OCI-LY1 (cell line): Measurements from ENCODE around the gene MYBL2.

ENCODE experiments used
- H2AFZ ChIP-seq: fragments of 200-600 bp; sonication (generic), shearing (Covaris generic); 2 replicates; pipeline ENCODE4 v1.6.0; 2014; ENCODE audit warnings: antibody characterized with exemption, mild to moderate bottlenecking, low read length
- H3F3A ChIP-seq: fragments of 200-600 bp; sonication (generic), shearing (Covaris generic); 2 replicates; pipeline ENCODE4 v1.6.0; 2014; ENCODE audit warnings: mild to moderate bottlenecking, antibody characterized with exemption, low read length, moderate library complexity; ENCODE audit not compliant: insufficient read depth
- H3K27ac ChIP-seq: fragments of 200-600 bp; sonication (generic); 2 replicates; pipeline ENCODE4 v1.5.1; 2014; ENCODE audit warnings: low read length, mixed run types, mild to moderate bottlenecking, low read depth; ENCODE audit not compliant: poor library complexity, severe bottlenecking
- H3K27me3 ChIP-seq: fragments of 200-600 bp; sonication (generic); 2 replicates; pipeline ENCODE4 v1.6.0; 2014; ENCODE audit warnings: antibody characterized with exemption, mild to moderate bottlenecking, low read length, moderate library complexity; ENCODE audit not compliant: insufficient read depth
- H3K36me3 ChIP-seq: fragments of 200-600 bp; sonication (generic); 2 replicates; pipeline ENCODE4 v1.6.1; 2014; ENCODE audit warnings: mild to moderate bottlenecking, antibody characterized with exemption, low read length, moderate library complexity, mixed read lengths; ENCODE audit not compliant: insufficient read depth
- H3K4me1 ChIP-seq: fragments of 200-600 bp; sonication (generic); 2 replicates; pipeline ENCODE4 v1.5.1; 2014; ENCODE audit warnings: mild to moderate bottlenecking, low read length, moderate library complexity; ENCODE audit not compliant: insufficient read depth, severe bottlenecking
- H3K4me2 ChIP-seq: fragments of 200-600 bp; sonication (generic), shearing (Covaris generic); 2 replicates; pipeline ENCODE4 v1.6.1; 2014; ENCODE audit warnings: low read length
- H3K4me3 ChIP-seq: fragments of 200-600 bp; sonication (generic); 2 replicates; pipeline ENCODE4 v1.5.1; 2014; ENCODE audit warnings: low read length, low read depth, mild to moderate bottlenecking, mixed read lengths; ENCODE audit not compliant: poor library complexity, severe bottlenecking
- H3K79me2 ChIP-seq: fragments of 200-600 bp; shearing (Covaris generic); 2 replicates; pipeline ENCODE4 v1.6.1; 2016; ENCODE audit warnings: mixed run types, low read length, mixed read lengths; ENCODE audit not compliant: insufficient read depth
- H3K9ac ChIP-seq: fragments of 200-600 bp; sonication (generic), shearing (Covaris generic); 2 replicates; pipeline ENCODE4 v1.6.1; 2014; ENCODE audit warnings: mild to moderate bottlenecking, low read length, mixed read lengths
- H3K9me2 ChIP-seq: fragments of 200-600 bp; sonication (generic), shearing (Covaris generic); 2 replicates; pipeline ENCODE4 v1.6.1; 2014; ENCODE audit warnings: low read depth, mild to moderate bottlenecking, low read length, mixed read lengths
- H3K9me3 ChIP-seq: fragments of 200-600 bp; shearing (Covaris generic); 2 replicates; pipeline ENCODE4 v1.6.1; 2014; ENCODE audit warnings: low read length, mixed read lengths
- H4K20me1 ChIP-seq: fragments of 200-600 bp; sonication (generic), shearing (Covaris generic); 2 replicates; pipeline ENCODE4 v1.6.0; 2016; ENCODE audit warnings: mild to moderate bottlenecking, low read length; ENCODE audit not compliant: insufficient read depth
- EZH2 ChIP-seq: fragments of 200-600 bp; sonication (generic), shearing (Covaris generic); IDR thresholded peaks from 2 replicates; pipeline ENCODE4 v1.8.0; 2017; ENCODE audit warnings: borderline replicate concordance, mixed run types, mild to moderate bottlenecking, antibody characterized with exemption, low read length, moderate library complexity, mixed read lengths
- TF ChIP-seq, protein P1 (sequence below): fragments of 200-600 bp; sonication (generic), shearing (Covaris generic); IDR thresholded peaks from 2 replicates; pipeline ENCODE4 v1.5.1; 2017; ENCODE audit warnings: mild to moderate bottlenecking, antibody characterized with exemption, low read length, moderate library complexity, mixed read lengths

The MYBL2 gene

GRCh38 chr20:43702502-43702901 lies 35.6 kb downstream of the MYBL2 start:
- no peak overlapping the region for H3K4me3 ChIP-seq
- H3K27ac ChIP-seq, result no peak overlapping the region
- no peaks in the 10 kb centered on the region for H4K20me1 ChIP-seq
- peaks cover 84% of the 10 kb centered on the region for H3K36me3 ChIP-seq
- peaks cover 2% of the 10 kb centered on the region for H3K4me1 ChIP-seq
- no peak for TF ChIP-seq EZH2
- TF ChIP-seq, protein P1, sequence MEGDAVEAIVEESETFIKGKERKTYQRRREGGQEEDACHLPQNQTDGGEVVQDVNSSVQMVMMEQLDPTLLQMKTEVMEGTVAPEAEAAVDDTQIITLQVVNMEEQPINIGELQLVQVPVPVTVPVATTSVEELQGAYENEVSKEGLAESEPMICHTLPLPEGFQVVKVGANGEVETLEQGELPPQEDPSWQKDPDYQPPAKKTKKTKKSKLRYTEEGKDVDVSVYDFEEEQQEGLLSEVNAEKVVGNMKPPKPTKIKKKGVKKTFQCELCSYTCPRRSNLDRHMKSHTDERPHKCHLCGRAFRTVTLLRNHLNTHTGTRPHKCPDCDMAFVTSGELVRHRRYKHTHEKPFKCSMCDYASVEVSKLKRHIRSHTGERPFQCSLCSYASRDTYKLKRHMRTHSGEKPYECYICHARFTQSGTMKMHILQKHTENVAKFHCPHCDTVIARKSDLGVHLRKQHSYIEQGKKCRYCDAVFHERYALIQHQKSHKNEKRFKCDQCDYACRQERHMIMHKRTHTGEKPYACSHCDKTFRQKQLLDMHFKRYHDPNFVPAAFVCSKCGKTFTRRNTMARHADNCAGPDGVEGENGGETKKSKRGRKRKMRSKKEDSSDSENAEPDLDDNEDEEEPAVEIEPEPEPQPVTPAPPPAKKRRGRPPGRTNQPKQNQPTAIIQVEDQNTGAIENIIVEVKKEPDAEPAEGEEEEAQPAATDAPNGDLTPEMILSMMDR, result no peak
- H3K27me3 ChIP-seq, result no peaks in the 10 kb centered on the region
- H3K4me2 ChIP-seq, result no peak overlapping the region
- no peaks in the 10 kb centered on the region for H3K9me3 ChIP-seq
- H2AFZ ChIP-seq, result no peak overlapping the region
- no peaks in the 10 kb centered on the region for H3K9me2 ChIP-seq
- no peaks in the 10 kb centered on the region for H3K79me2 ChIP-seq
- H3K9ac ChIP-seq, result no peak overlapping the region
- H3F3A ChIP-seq, result no peaks in the 10 kb centered on the region

DNA sequence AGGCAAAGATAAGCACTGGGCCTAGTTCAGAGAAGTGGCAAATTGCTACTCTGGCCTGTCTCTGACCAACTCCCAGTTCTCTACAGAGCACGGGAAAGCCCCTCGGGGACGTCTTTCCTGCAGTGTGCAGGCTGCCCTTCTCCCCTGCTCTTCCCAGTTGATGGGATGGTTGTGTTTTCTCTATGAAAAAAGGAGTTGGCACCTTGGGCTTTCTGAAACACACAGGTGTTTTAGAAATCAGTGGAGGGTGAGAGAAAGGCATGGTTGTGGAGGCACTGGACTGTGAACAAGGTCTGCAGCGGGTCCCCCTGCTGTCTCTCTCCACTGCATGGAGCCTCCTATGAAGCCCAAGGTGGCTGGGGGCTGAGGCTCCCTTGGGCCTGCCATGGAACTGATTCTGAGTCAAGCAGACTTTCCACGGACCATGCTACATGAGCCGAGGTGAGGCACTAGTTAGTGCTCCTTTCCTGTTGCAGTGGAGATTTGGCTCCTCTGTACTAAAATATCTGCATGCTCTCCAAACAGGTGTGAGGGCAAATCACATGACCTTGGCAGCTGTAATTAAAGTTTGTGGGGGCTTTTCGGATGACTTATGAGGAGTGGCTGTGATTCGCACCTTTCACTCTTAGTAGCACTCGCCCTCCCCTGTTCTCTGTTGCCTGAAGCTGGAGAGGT lies 43.6 kb downstream of the MYBL2 start:
- Histone ChIP-seq H3K27me3 (no peaks in the 10 kb centered on the region), H2AFZ (no peak overlapping the region), H3K9me3 (no peaks in the 10 kb centered on the region), H3K27ac (peak overlapping the region; percentile 99), H4K20me1 (no peaks in the 10 kb centered on the region), H3F3A (no peaks in the 10 kb centered on the region; the same call in 1 of the 2 replicates), H3K79me2 (no peaks in the 10 kb centered on the region), H3K9me2 (no peaks in the 10 kb centered on the region), H3K9ac (peak overlapping the region; percentile 71), H3K36me3 (peaks cover 93% of the 10 kb centered on the region), H3K4me2 (peak overlapping the region; percentile 59), H3K4me1 (peaks cover 54% of the 10 kb centered on the region), H3K4me3 (peak overlapping the region; percentile 46)
- TF ChIP-seq, protein P1, result no peak
- no peak for TF ChIP-seq EZH2

- no peaks in the 10 kb centered on the region for H3K9me2 ChIP-seq
- peaks cover 54% of the 10 kb centered on the region for H3K4me1 ChIP-seq
- H2AFZ ChIP-seq, result no peak overlapping the region
- peaks cover 95% of the 10 kb centered on the region for H3K36me3 ChIP-seq
- H3K9me3 ChIP-seq, result no peaks in the 10 kb centered on the region
- H3F3A ChIP-seq, result no peaks in the 10 kb centered on the region; the same call in 1 of the 2 replicates
- peak overlapping the region; percentile 99 for H3K27ac ChIP-seq
- no peaks in the 10 kb centered on the region for H3K27me3 ChIP-seq
- TF ChIP-seq, protein P1, result no peak
- TF ChIP-seq EZH2, result no peak
- peak overlapping the region; percentile 59 for H3K4me2 ChIP-seq
- no peaks in the 10 kb centered on the region for H3K79me2 ChIP-seq
- H3K9ac ChIP-seq, result peak overlapping the region; percentile 71
- no peaks in the 10 kb centered on the region for H4K20me1 ChIP-seq
- H3K4me3 ChIP-seq, result peak overlapping the region; percentile 46
Measured at GRCh38 chr20:43711098-43711654, 44.3 kb downstream of the MYBL2 start.
